ENCODE results near the gene MRPS18C. TPM values are rescaled to one million over a fixed set of nuclear protein-coding genes. Genes with fewer than 3 reads are reported as not detected.

The MRPS18C gene
- total RNA-seq (2022) = 93.0 and 106 TPM in 2 replicates
- Bru-seq, nascent RNA = percentile 94 among the genes with signal in this experiment
- BruChase-seq, experiment 1, labeled RNA remaining after a 6-hour chase = percentile 91 among the genes with signal in this experiment
- BruChase-seq, experiment 2, labeled RNA remaining after a 2-hour chase = percentile 90 among the genes with signal in this experiment
- long read RNA-seq, transcript MRPS18C-203 (5 exons, 490 nt) = minor isoform, 6 of 247 reads
- long read RNA-seq, transcript MRPS18C-204 (5 exons, 666 nt) = minor isoform, 15 of 247 reads
- long read RNA-seq, transcript MRPS18C-208 (2 exons, 2,482 nt) = minor isoform, 7 of 247 reads
- long read RNA-seq, transcript MRPS18C-201 (6 exons, 1,643 nt) = major isoform, 201 of 247 reads
- long read RNA-seq, partial matches to known transcripts = 3 of 247 reads
- long read RNA-seq, other reads (novel, unspliced or antisense) = 9 of 247 reads

GRCh38 chr4:83455281-83456183 is at the start of gene MRPS18C, which contains the start of gene HELQ:
TSS of gene MRPS18C (plus strand) at chr4:83456058. CDS start at chr4:83456078, 20 bp downstream.
TSS of gene HELQ (minus strand) at chr4:83455823. CDS start at chr4:83455693, 130 bp downstream.
- Mint-ChIP-seq H3K4me3 (ENCODE audit: unreplicated experiment) (peak within 1 kb of the TSS; percentile 98), H3K9me3 (ENCODE audit: unreplicated experiment) (no peaks in the 10 kb centered on the region), H3K36me3 (ENCODE audit: insufficient read depth, unreplicated experiment) (peaks cover 76% of the 10 kb centered on the region), H3K27ac (ENCODE audit: low read depth, unreplicated experiment) (peak within 1 kb of the TSS; percentile 100), H3K27me3 (ENCODE audit: insufficient read depth, unreplicated experiment) (no peaks in the 10 kb centered on the region), H3K4me1 (ENCODE audit: insufficient read depth, unreplicated experiment) (peaks cover 17% of the 10 kb centered on the region)
- TSS peak; percentile 69 for BruUV-seq (replicated peaks)
- DNase-seq (ENCODE audit: unreplicated experiment) = peak; percentile 99
- ChIA-PET POLR2A (interaction anchor here (0.6 to 4.3 kb wide), 29 partner anchors 9 to 570 kb away, joined by 3 to 22 read pairs (median 4); partner anchors contain the start of genes ABRAXAS1, COPS4, COQ2 and HPSE), CTCF (interaction anchor here (0.6 to 1.2 kb wide), 6 partner anchors 14 to 1048 kb away, joined by 3 to 5 read pairs (median 4); no protein-coding TSS in a partner anchor)
- TF ChIP-seq CTCF (IDR thresholded peaks at IDR 0.05; ENCODE audit: unreplicated experiment) = peak; percentile 38
- intact Hi-C loops (cut with micrococcal nuclease) = loop anchor here (1.0 kb wide), 3 partner anchors 93 to 171 kb away; partner anchors contain the start of genes COQ2 and HPSE

DNA sequence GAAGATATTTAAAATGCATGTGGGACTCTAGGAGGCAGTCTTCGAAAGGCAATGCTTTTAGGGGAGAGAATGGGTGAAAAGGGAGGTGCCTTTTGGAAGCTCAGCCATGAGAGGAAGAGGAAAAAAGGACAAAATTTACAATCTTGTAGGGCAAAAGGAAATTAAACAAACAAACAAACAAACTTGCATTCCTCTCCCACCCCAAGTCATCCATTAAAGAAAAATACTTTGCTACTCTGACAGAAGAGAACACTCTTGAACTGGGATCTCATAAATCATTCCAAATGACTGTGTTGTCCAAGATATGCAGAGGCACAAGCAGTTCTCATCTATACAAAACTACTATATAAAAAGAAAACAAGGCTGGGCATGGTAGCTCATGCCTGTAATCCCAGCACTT is 47.0 kb upstream of the MRPS18C start:
- Mint-ChIP-seq H3K27ac (ENCODE audit: low read depth, unreplicated experiment) (no peak overlapping the region), H3K27me3 (ENCODE audit: insufficient read depth, unreplicated experiment) (no peaks in the 10 kb centered on the region), H3K4me1 (ENCODE audit: insufficient read depth, unreplicated experiment) (no peaks in the 10 kb centered on the region), H3K9me3 (ENCODE audit: unreplicated experiment) (no peaks in the 10 kb centered on the region), H3K4me3 (ENCODE audit: unreplicated experiment) (no peak overlapping the region), H3K36me3 (ENCODE audit: insufficient read depth, unreplicated experiment) (peaks cover 38% of the 10 kb centered on the region)
- no TSS peak for BruUV-seq (replicated peaks)
- intact Hi-C loops (cut with micrococcal nuclease) = no loop called here
- CTCF ChIA-PET = no interaction called here
- TF ChIP-seq CTCF (IDR thresholded peaks at IDR 0.05; ENCODE audit: unreplicated experiment) = no peak
- POLR2A ChIA-PET = no interaction called here
- DNase-seq (ENCODE audit: unreplicated experiment) = no peak

GRCh38 chr4:83413676-83414075 is 42.2 kb upstream of the MRPS18C start:
- ChIA-PET CTCF (interaction anchor here (1.0 to 1.4 kb wide), 2 partner anchors 9 to 52 kb away, joined by 3 read pairs; no protein-coding TSS in a partner anchor), POLR2A (no interaction called here)
- Mint-ChIP-seq H3K4me3 (ENCODE audit: unreplicated experiment) (no peak overlapping the region), H3K4me1 (ENCODE audit: insufficient read depth, unreplicated experiment) (no peaks in the 10 kb centered on the region), H3K27me3 (ENCODE audit: insufficient read depth, unreplicated experiment) (no peaks in the 10 kb centered on the region), H3K9me3 (ENCODE audit: unreplicated experiment) (no peaks in the 10 kb centered on the region), H3K27ac (ENCODE audit: low read depth, unreplicated experiment) (no peak overlapping the region), H3K36me3 (ENCODE audit: insufficient read depth, unreplicated experiment) (peaks cover 68% of the 10 kb centered on the region)
- no TSS peak for BruUV-seq (replicated peaks)
- DNase-seq (ENCODE audit: unreplicated experiment) = no peak
- no peak for TF ChIP-seq CTCF (IDR thresholded peaks at IDR 0.05; ENCODE audit: unreplicated experiment)
- intact Hi-C loops (cut with micrococcal nuclease) = no loop called here

- intact Hi-C loops (cut with micrococcal nuclease) = no loop called here
- no peaks in the 10 kb centered on the region for H3K27me3 Mint-ChIP-seq (ENCODE audit: insufficient read depth, unreplicated experiment)
- no peak for DNase-seq (ENCODE audit: unreplicated experiment)
- POLR2A ChIA-PET = no interaction called here
- no peaks in the 10 kb centered on the region for H3K9me3 Mint-ChIP-seq (ENCODE audit: unreplicated experiment)
- no peak overlapping the region for H3K27ac Mint-ChIP-seq (ENCODE audit: low read depth, unreplicated experiment)
- peaks cover 68% of the 10 kb centered on the region for H3K36me3 Mint-ChIP-seq (ENCODE audit: insufficient read depth, unreplicated experiment)
- CTCF ChIA-PET = no interaction called here
- no peak for TF ChIP-seq CTCF (IDR thresholded peaks at IDR 0.05; ENCODE audit: unreplicated experiment)
- no peaks in the 10 kb centered on the region for H3K4me1 Mint-ChIP-seq (ENCODE audit: insufficient read depth, unreplicated experiment)
- H3K4me3 Mint-ChIP-seq (ENCODE audit: unreplicated experiment) = no peak overlapping the region
- no TSS peak for BruUV-seq (replicated peaks)
These were observed 38.3 kb upstream of the MRPS18C start for GRCh38 chr4:83417566-83417965.

Data from MCF 10A (cell line).